ENCODE data around the gene SYNPO2L. TPM values are rescaled to one million over a fixed set of nuclear protein-coding genes. Genes with fewer than 3 reads are reported as not detected.
A peak's percentile ranks its signal among the peaks of the same experiment; 100 is the strongest.

SYNPO2L gene
- total and polyA plus RNA-seq, 9 of the 15 experiments (the other 6 are each of a cell fraction or from before 2014, with no cell fraction given): 0.03 to 0.07 TPM; not detected in 7

GRCh38 chr10:73647875-73648651, 7.8 kb downstream of the SYNPO2L start:
- POLR2A ChIA-PET: interaction anchor here (0.6 to 1.6 kb wide), 12 partner anchors 10 to 395 kb away, joined by 3 to 6 read pairs (median 3); partner anchors contain the start of gene MRPS16
- DNase-seq (ENCODE audit: extremely low read depth in 1 of 4, low spot score in 3 of 4) (no peak), ATAC-seq (no peak), FAIRE-seq (no peak)
- Histone ChIP-seq H3K9me3 (replicated peaks; ENCODE audit: control insufficient read depth, insufficient read depth, low read depth, low read length) (no peaks in the 10 kb centered on the region), H3K79me2 (ENCODE audit: control insufficient read depth, insufficient read depth, low read length) (no peaks in the 10 kb centered on the region), H3K4me2 (ENCODE audit: insufficient read depth, low read length) (no peak overlapping the region; the same call in 1 of the 2 replicates), H4K20me1 (replicated peaks; ENCODE audit: control insufficient read depth, insufficient read depth, low read length) (no peaks in the 10 kb centered on the region; the same call in 1 of the 2 replicates), H3K9me1 (ENCODE audit: control insufficient read depth, insufficient read depth, low read length) (no peaks in the 10 kb centered on the region), H3K27ac (ENCODE audit: extremely low read depth, low read depth, low read length) (no peak overlapping the region), H3K9ac (ENCODE audit: insufficient read depth in 1 of 2, low read depth in 2 of 2, low read length in 2 of 2) (peak overlapping the region in 1 of 2 experiments; percentile 77; a peak in 2 of 4 replicates), H3K36me3 (ENCODE audit: control insufficient read depth, insufficient read depth, low read length) (no peaks in the 10 kb centered on the region), H2AFZ (ENCODE audit: low read depth, low read length) (peak overlapping the region; percentile 23; the same call in 1 of the 2 replicates), H3K4me3 (no peak overlapping the region), H3K27me3 (ENCODE audit: control insufficient read depth in 2 of 2, insufficient read depth in 2 of 2, low read length in 2 of 2) (no peaks in the 10 kb centered on the region), H3K4me1 (replicated peaks in 1 of 2; ENCODE audit: control insufficient read depth in 2 of 2, insufficient read depth in 2 of 2, low read length in 2 of 2) (peaks cover 35 to 38% of the 10 kb centered on the region in 2 experiments)
- BruUV-seq (replicated peaks): no TSS peak
- 76% methylated on average over 29 of the region's 35 CpGs for WGBS (ENCODE audit: insufficient coverage, low coverage, missing lambda C conversion rate)
- in situ Hi-C loops (cut with MboI) (no loop called here), intact Hi-C loops (cut with micrococcal nuclease) (loop anchor here (10.0 kb wide), 1 partner anchor 243 kb away; no protein-coding TSS in a partner anchor)
- CTCF ChIA-PET (ENCODE audit: low intra/inter-chr PET ratio): interaction anchor here (0.7 kb wide), 1 partner anchor 53 kb away, joined by 3 read pairs; no protein-coding TSS in a partner anchor
- TF ChIP-seq ZNF263 (CRISPR knock-in tag; IDR thresholded peaks at IDR 0.05; ENCODE audit: borderline replicate concordance): peak; percentile 74
- no peak for TF ChIP-seq ETV6 (IDR thresholded peaks at IDR 0.05; ENCODE audit: borderline replicate concordance in 1 of 2, low read depth in 2 of 2, low read length in 1 of 2)
- no peak for TF ChIP-seq ETV6 (CRISPR knock-in tag; IDR thresholded peaks at IDR 0.05; ENCODE audit: borderline replicate concordance)
- no peak for TF ChIP-seq ZNF3 (CRISPR knock-in tag; IDR thresholded peaks at IDR 0.05)
- TF ChIP-seq ZNF57 (CRISPR knock-in tag; IDR thresholded peaks at IDR 0.05): no peak
- no peak for TF ChIP-seq IRF2 (CRISPR knock-in tag; IDR thresholded peaks at IDR 0.05)
- TF ChIP-seq GATAD2B (IDR thresholded peaks at IDR 0.05; ENCODE audit: borderline replicate concordance): no peak
- TF ChIP-seq FUS (optimal IDR thresholded peaks at IDR 0.05; ENCODE audit: low read depth, low read length): no peak
- no peak for TF ChIP-seq L3MBTL2 (IDR thresholded peaks at IDR 0.05)
- TF ChIP-seq NFATC3 (IDR thresholded peaks at IDR 0.05): no peak
- no peak for TF ChIP-seq CHD7 (IDR thresholded peaks at IDR 0.05; ENCODE audit: low read depth, low read length)
